Stimulated activated effector memory CD8-positive, alpha-beta T cell treated with anti-CD3 and anti-CD28 coated beads, Interleukin-12 subunit alpha, Interleukin-12 subunit beta, amount 100 ng/mL, for 72 hours (primary cell): ENCODE results near the gene ZNF503.
A peak's percentile ranks its signal among the peaks of the same experiment; 100 is the strongest.

ENCODE experiments used
- ATAC-seq: fragments of 150-1000 bp; cut with Tn5 transposase; 2 replicates; pipeline ENCODE4 v1.10.0; 2021
- DNase-seq, 2 donors: peaks; one replicate each; pipeline ENCODE4 v3.0.0; 2021 to 2022; ENCODE audit warnings: low spot score in 2 of 2
- H3K27ac Mint-ChIP-seq: one replicate; pipeline ENCODE4 v1.8.0; 2022; ENCODE audit warnings: mild to moderate bottlenecking, mixed read lengths
- H3K36me3 Mint-ChIP-seq: one replicate; pipeline ENCODE4 v1.8.0; 2022; ENCODE audit warnings: mild to moderate bottlenecking, mixed read lengths
- H3K4me1 Mint-ChIP-seq: one replicate; pipeline ENCODE4 v1.8.0; 2022; ENCODE audit warnings: mixed read lengths
- H3K4me3 Mint-ChIP-seq: one replicate; pipeline ENCODE4 v1.8.0; 2022; ENCODE audit warnings: mild to moderate bottlenecking, mixed read lengths
- H3K9me3 Mint-ChIP-seq: one replicate; pipeline ENCODE4 v1.8.0; 2022; ENCODE audit warnings: mixed read lengths

Gene ZNF503

GRCh38 chr10:75424571-75424970 is 23.0 kb upstream of the ZNF503 start:
- Mint-ChIP-seq H3K9me3 (no peaks in the 10 kb centered on the region), H3K36me3 (no peaks in the 10 kb centered on the region), H3K4me3 (no peak overlapping the region), H3K4me1 (no peaks in the 10 kb centered on the region), H3K27ac (no peak overlapping the region)
- ATAC-seq, result no peak
- no peak for DNase-seq

- no peak for DNase-seq
- no peak for ATAC-seq
- Mint-ChIP-seq H3K36me3 (no peaks in the 10 kb centered on the region), H3K9me3 (no peaks in the 10 kb centered on the region), H3K27ac (no peak overlapping the region), H3K4me1 (no peaks in the 10 kb centered on the region), H3K4me3 (no peak overlapping the region)
These were observed 21.3 kb upstream of the ZNF503 start for GRCh38 chr10:75422913-75423312.

GRCh38 chr10:75418712-75419111 is 17.1 kb upstream of the ZNF503 start:
- no peak overlapping the region for H3K4me3 Mint-ChIP-seq
- no peak overlapping the region for H3K27ac Mint-ChIP-seq
- ATAC-seq (no peak), DNase-seq (no peak)
- H3K36me3 Mint-ChIP-seq, result no peaks in the 10 kb centered on the region
- H3K9me3 Mint-ChIP-seq, result no peaks in the 10 kb centered on the region
- H3K4me1 Mint-ChIP-seq, result no peaks in the 10 kb centered on the region

- Mint-ChIP-seq H3K27ac (no peak overlapping the region), H3K9me3 (no peaks in the 10 kb centered on the region), H3K4me3 (no peak overlapping the region), H3K4me1 (no peaks in the 10 kb centered on the region), H3K36me3 (no peaks in the 10 kb centered on the region)
- no peak for ATAC-seq
- DNase-seq, result no peak
These were observed 16.7 kb upstream of the ZNF503 start for GRCh38 chr10:75418293-75418692.

GRCh38 chr10:75417522-75417927 is 16.0 kb upstream of the ZNF503 start:
- Mint-ChIP-seq H3K4me1 (no peaks in the 10 kb centered on the region), H3K9me3 (no peaks in the 10 kb centered on the region), H3K36me3 (no peaks in the 10 kb centered on the region), H3K4me3 (no peak overlapping the region), H3K27ac (no peak overlapping the region)
- no peak for DNase-seq
- ATAC-seq, result no peak

GRCh38 chr10:75414527-75414926 is 13.0 kb upstream of the ZNF503 start:
- ATAC-seq, result no peak
- Mint-ChIP-seq H3K27ac (no peak overlapping the region), H3K4me3 (no peak overlapping the region), H3K9me3 (peaks cover 2% of the 10 kb centered on the region), H3K36me3 (no peaks in the 10 kb centered on the region), H3K4me1 (no peaks in the 10 kb centered on the region)
- no peak for DNase-seq

- ATAC-seq (no peak), DNase-seq (no peak)
- H3K4me1 Mint-ChIP-seq, result peaks cover 12% of the 10 kb centered on the region
- H3K36me3 Mint-ChIP-seq, result no peaks in the 10 kb centered on the region
- peaks cover 2% of the 10 kb centered on the region for H3K9me3 Mint-ChIP-seq
- H3K4me3 Mint-ChIP-seq, result peak overlapping the region; percentile 63
- no peak overlapping the region for H3K27ac Mint-ChIP-seq
These were observed 8.8 kb upstream of the ZNF503 start for GRCh38 chr10:75410132-75411005.

- DNase-seq, result no peak
- no peaks in the 10 kb centered on the region for H3K36me3 Mint-ChIP-seq
These were observed 7.6 kb upstream of the ZNF503 start for GRCh38 chr10:75408911-75409885.

GRCh38 chr10:75408509-75408875 is 6.9 kb upstream of the ZNF503 start:
- peaks cover 19% of the 10 kb centered on the region for H3K4me1 Mint-ChIP-seq
- H3K9me3 Mint-ChIP-seq, result peaks cover 2% of the 10 kb centered on the region
- H3K36me3 Mint-ChIP-seq, result no peaks in the 10 kb centered on the region
- no peak overlapping the region for H3K27ac Mint-ChIP-seq
- no peak for DNase-seq
- H3K4me3 Mint-ChIP-seq, result peak overlapping the region; percentile 63
- ATAC-seq, result no peak

More at GRCh38 chr10:75408911-75409885, 7.6 kb upstream of the ZNF503 start:
- Mint-ChIP-seq H3K4me1 (peaks cover 14% of the 10 kb centered on the region), H3K9me3 (peaks cover 2% of the 10 kb centered on the region), H3K27ac (no peak overlapping the region), H3K4me3 (peak overlapping the region; percentile 63)
- ATAC-seq, result peak; percentile 35

GRCh38 chr10:75407713-75408508 is 6.3 kb upstream of the ZNF503 start:
- H3K4me3 Mint-ChIP-seq, result peak overlapping the region; percentile 63

GRCh38 chr10:75407224-75407712 is 5.7 kb upstream of the ZNF503 start:
- no peak for ATAC-seq
- Mint-ChIP-seq H3K36me3 (no peaks in the 10 kb centered on the region), H3K9me3 (peaks cover 2% of the 10 kb centered on the region), H3K4me3 (peak overlapping the region; percentile 63), H3K27ac (no peak overlapping the region), H3K4me1 (peaks cover 31% of the 10 kb centered on the region)
- DNase-seq, result no peak

More at GRCh38 chr10:75407713-75408508, 6.3 kb upstream of the ZNF503 start:
- no peak overlapping the region for H3K27ac Mint-ChIP-seq
- ATAC-seq (no peak), DNase-seq (no peak)
- H3K36me3 Mint-ChIP-seq, result no peaks in the 10 kb centered on the region
- H3K4me1 Mint-ChIP-seq, result peaks cover 25% of the 10 kb centered on the region
- peaks cover 2% of the 10 kb centered on the region for H3K9me3 Mint-ChIP-seq

- H3K27ac Mint-ChIP-seq, result no peak overlapping the region
- ATAC-seq (no peak), DNase-seq (no peak)
- H3K9me3 Mint-ChIP-seq, result peaks cover 2% of the 10 kb centered on the region
- peaks cover 33% of the 10 kb centered on the region for H3K4me1 Mint-ChIP-seq
- H3K36me3 Mint-ChIP-seq, result no peaks in the 10 kb centered on the region
- H3K4me3 Mint-ChIP-seq, result peak overlapping the region; percentile 63
These were observed 5.1 kb upstream of the ZNF503 start for GRCh38 chr10:75406462-75407223.

GRCh38 chr10:75405598-75406461 is 4.3 kb upstream of the ZNF503 start:
- no peak overlapping the region for H3K27ac Mint-ChIP-seq
- no peak for ATAC-seq
- no peak for DNase-seq
- H3K4me1 Mint-ChIP-seq, result peaks cover 34% of the 10 kb centered on the region
- peaks cover 2% of the 10 kb centered on the region for H3K9me3 Mint-ChIP-seq
- no peaks in the 10 kb centered on the region for H3K36me3 Mint-ChIP-seq
- H3K4me3 Mint-ChIP-seq, result no peak overlapping the region
